BJ (cell line): ENCODE results near the gene MRPS9. TPM values are rescaled to one million over a fixed set of nuclear protein-coding genes. Genes with fewer than 3 reads are reported as not detected.

Experiments used
- CTCF ChIA-PET: fragments of 350-600 bp; formaldehyde crosslinking; extraction: SDS; loops from one replicate; lab custom pipeline; 2021; ENCODE audit warnings: antibody characterized with exemption, inconsistent platforms; lab: Yijun Ruan, JAX
- POLR2A ChIA-PET: fragments of 300-600 bp; sonication (Branson Sonifier 250); formaldehyde crosslinking; extraction: SDS; loops from one replicate; lab custom pipeline; 2021; ENCODE audit warnings: antibody characterized with exemption; lab: Charles Lee
- DNase-seq: peaks from one replicate; pipeline ENCODE4 v3.0.0-alpha.2; 2011; ENCODE audit warnings: low read depth
- H3K27me3 ChIP-seq: 2 replicates; pipeline ENCODE4 v1.6.0; 2011; ENCODE audit warnings: low read length; ENCODE audit not compliant: control insufficient read depth, insufficient read depth
- H3K36me3 ChIP-seq: 2 replicates; pipeline ENCODE4 v1.5.1; 2011; ENCODE audit warnings: low read length; ENCODE audit not compliant: control insufficient read depth, insufficient read depth
- H3K4me3 ChIP-seq: 2 replicates; pipeline ENCODE4 v1.5.1; 2011; ENCODE audit warnings: low read depth, mild to moderate bottlenecking, control low read depth, low read length
- CTCF ChIP-seq: IDR thresholded peaks from 2 replicates; pipeline ENCODE4 v1.5.1; 2011; ENCODE audit warnings: low read depth, mild to moderate bottlenecking, control low read depth, inconsistent platforms, low read length, moderate library complexity; ENCODE audit not compliant: insufficient read depth
- polyA plus RNA-seq: library from polyadenylated mRNA; depleted of rRNA; stranded (reverse); fragments of >200 nt; gene quantifications from 2 replicates; pipeline ENCODE4 v1.2.3, GENCODE V29; 2011

Gene MRPS9
- polyA plus RNA-seq, 1 experiment = 19.3 TPM

DNA sequence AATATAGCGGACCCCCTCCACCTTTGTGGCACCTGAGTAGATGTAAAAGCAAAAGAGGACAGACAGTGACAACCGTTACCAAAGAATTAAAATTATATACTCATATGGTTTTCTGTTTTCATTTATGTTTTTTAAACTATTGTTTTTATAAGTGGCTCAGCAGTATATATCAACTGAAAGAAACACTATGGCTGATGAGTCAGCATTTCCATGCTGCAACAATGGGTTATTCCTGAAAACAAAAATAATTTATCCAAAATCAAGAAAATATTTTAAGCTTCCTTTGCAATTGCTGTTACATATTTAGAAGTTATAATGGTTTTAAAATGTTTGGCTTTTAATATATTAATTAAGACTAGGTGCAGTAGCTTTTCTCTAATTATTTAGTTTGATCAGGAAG is 17.7 kb downstream of the MRPS9 start:
- POLR2A ChIA-PET = no interaction called here
- Histone ChIP-seq H3K36me3 (no peaks in the 10 kb centered on the region), H3K4me3 (no peak overlapping the region), H3K27me3 (no peaks in the 10 kb centered on the region)
- no peak for TF ChIP-seq CTCF
- no peak for DNase-seq
- CTCF ChIA-PET = no interaction called here

DNA sequence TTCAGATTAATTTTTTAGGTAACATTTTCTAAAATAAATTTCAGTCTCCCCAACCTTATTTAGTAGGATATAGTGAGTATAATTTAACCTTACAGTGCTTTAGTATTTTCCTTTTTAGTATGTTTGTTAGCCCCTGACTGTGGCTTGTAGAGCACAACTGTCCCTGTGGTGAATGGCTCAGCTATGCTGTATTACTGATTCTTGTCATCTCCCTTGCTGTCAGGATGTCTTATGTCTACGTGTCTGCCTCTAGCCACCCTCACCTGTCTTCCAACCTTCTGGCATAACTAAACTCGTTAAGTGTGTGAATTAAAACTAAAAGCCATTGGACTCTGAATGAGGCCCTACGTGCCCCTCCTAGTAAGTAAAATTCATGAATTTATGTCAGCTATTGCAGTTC is 18.4 kb downstream of the MRPS9 start:
- CTCF ChIA-PET = no interaction called here
- no peak for TF ChIP-seq CTCF
- Histone ChIP-seq H3K36me3 (no peaks in the 10 kb centered on the region), H3K27me3 (no peaks in the 10 kb centered on the region), H3K4me3 (no peak overlapping the region)
- POLR2A ChIA-PET = no interaction called here
- DNase-seq = no peak

GRCh38 chr2:105057005-105057404 is 19.1 kb downstream of the MRPS9 start:
- no peak for DNase-seq
- ChIA-PET CTCF (no interaction called here), POLR2A (no interaction called here)
- TF ChIP-seq CTCF = no peak
- no peaks in the 10 kb centered on the region for H3K27me3 ChIP-seq
- no peak overlapping the region for H3K4me3 ChIP-seq
- no peaks in the 10 kb centered on the region for H3K36me3 ChIP-seq

DNA sequence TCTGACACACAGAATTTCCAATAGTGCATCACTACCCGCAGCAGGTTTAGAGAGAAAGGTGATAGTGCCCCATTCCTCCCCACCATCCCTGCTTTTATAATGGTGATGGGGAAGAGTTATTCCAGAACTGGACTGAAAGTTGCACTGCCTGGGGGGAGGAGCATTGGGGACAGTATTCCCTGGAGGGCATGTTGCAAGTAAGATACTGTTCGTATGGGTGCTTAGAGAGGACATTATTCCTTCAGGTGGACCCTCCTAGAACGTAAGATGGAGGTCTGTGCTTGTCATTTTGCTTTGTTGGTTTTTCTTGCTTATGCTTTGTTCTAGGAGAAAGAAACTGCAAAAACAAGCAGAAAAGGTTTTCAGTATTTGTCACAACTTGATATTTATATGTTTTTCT is 23.7 kb downstream of the MRPS9 start:
- Histone ChIP-seq H3K4me3 (no peak overlapping the region), H3K27me3 (no peaks in the 10 kb centered on the region), H3K36me3 (no peaks in the 10 kb centered on the region)
- TF ChIP-seq CTCF = no peak
- CTCF ChIA-PET = no interaction called here
- POLR2A ChIA-PET = no interaction called here
- DNase-seq = no peak

- Histone ChIP-seq H3K4me3 (no peak overlapping the region), H3K27me3 (no peaks in the 10 kb centered on the region), H3K36me3 (no peaks in the 10 kb centered on the region)
- DNase-seq = no peak
- ChIA-PET POLR2A (no interaction called here), CTCF (no interaction called here)
- TF ChIP-seq CTCF = no peak
Measured at GRCh38 chr2:105062158-105062557, 24.3 kb downstream of the MRPS9 start.
